Left renal pelvis (tissue), 4 donors: ENCODE results near the gene NRG2. TPM values are rescaled to one million over a fixed set of nuclear protein-coding genes. Genes with fewer than 3 reads are reported as not detected.

Source experiments
- DNase-seq, 4 donors: peaks; one replicate each; pipeline ENCODE4 v3.0.0-alpha.2; 2013; ENCODE audit warnings: low read depth in 4 of 4, low spot score in 3 of 4
- polyA plus RNA-seq, 4 donors: library from polyadenylated mRNA; unstranded; fragments of 120-200 nt; gene quantifications; one replicate each; pipeline ENCODE4 v1.2.1, GENCODE V29; 2013; ENCODE audit not compliant: insufficient read length in 4 of 4

The NRG2 gene
- polyA plus RNA-seq, 4 donors = 0.93 to 2.2 (median 1.6) TPM

DNA sequence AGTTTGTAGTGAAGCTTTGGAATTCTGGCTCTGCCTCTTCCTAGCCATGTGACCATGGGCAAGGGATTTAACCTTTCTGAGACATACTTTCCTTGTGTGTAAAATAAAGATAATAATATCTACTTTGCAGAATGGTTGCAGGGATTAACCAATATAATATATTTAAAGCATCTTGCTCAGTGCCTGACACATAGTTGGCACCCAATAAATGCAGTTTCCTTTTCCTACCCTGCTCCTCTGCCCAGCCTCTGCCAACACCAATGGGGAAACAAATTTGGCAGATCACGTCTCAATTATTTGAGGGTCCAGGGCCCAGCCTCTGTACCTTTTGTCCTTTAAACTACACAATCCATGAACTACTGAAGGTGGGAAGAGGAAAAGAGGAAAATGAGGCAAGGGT, 91.1 kb downstream of the NRG2 start:
- DNase-seq = no peak

DNA sequence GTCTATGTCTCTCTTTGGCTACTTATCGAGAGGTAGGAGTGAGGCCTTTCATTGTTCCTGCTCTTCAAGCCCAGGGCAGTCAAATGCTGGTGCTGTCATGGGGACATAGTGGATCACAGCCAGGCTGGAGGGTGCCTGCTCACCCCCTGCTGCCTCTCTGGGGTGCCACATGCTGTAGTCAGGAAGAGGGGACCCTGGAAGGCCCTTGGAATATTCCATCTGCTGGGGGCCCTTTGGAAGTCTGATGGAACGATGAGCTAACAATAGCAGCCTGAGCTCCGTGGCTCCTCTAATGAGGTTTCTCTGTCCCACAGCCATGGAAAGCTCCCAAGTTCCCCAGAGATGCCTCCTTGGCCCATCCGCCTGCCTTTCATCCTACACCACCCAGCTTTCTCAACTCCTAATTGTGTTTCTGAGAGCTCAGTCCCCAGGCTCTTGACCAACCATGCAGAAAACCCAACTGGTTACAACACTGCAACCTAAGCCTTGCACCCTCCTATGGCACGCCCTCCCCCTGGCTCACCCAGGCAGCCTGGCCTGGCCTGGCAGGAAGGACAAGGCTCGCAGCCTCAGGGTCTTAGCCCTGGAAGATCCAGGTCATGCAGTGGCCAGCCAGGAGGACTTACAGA, 91.7 kb downstream of the NRG2 start:
- DNase-seq = no peak

GRCh38 chr5:139950436-139950835, 92.7 kb downstream of the NRG2 start:
- no peak for DNase-seq

DNA sequence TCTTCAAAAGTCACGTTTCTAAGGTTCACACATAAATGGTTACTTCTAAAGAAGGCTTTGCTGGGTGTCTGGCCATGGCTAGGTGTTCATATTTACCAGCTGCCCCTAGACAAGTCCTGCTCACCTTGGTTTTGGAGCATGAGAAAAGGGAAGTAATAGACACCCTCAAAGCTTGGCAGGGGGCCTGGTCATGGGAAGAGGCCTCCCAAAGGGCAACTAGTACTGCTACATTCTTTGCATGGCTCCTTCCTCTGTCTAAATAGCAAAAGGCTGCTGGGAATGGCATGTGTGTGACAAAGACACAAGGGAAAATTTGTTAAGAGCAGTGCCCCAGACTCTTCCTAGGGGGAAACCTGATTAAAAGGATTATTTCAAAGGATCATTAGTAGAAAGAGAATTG, 93.4 kb downstream of the NRG2 start:
- no peak for DNase-seq

- no peak for DNase-seq
Observed at GRCh38 chr5:139947727-139948126, 95.4 kb downstream of the NRG2 start.

- no peak for DNase-seq
Observed at GRCh38 chr5:139946440-139946839, 96.7 kb downstream of the NRG2 start.

GRCh38 chr5:139946006-139946405, 97.1 kb downstream of the NRG2 start:
- no peak for DNase-seq

DNA sequence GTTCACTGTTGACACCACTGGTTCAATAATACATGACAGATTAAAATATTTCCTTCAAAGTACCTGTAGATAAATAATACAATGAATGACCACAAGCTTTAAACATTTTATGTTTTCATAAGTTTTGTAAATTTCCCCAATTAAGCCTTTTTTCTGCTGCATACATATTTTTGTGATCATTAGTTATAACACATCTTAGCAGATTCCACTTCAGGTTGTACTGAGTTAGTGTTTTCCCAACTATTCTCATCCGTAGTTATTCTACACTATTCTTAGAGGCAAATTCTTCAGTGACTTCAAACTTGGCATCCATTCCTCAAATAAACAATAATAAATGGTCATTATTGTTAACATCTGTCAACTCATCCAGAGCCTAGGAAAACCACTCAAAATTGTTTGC, 100.9 kb downstream of the NRG2 start:
- DNase-seq = no peak

GRCh38 chr5:139930406-139930805, 112.7 kb downstream of the NRG2 start:
- no peak for DNase-seq

DNA sequence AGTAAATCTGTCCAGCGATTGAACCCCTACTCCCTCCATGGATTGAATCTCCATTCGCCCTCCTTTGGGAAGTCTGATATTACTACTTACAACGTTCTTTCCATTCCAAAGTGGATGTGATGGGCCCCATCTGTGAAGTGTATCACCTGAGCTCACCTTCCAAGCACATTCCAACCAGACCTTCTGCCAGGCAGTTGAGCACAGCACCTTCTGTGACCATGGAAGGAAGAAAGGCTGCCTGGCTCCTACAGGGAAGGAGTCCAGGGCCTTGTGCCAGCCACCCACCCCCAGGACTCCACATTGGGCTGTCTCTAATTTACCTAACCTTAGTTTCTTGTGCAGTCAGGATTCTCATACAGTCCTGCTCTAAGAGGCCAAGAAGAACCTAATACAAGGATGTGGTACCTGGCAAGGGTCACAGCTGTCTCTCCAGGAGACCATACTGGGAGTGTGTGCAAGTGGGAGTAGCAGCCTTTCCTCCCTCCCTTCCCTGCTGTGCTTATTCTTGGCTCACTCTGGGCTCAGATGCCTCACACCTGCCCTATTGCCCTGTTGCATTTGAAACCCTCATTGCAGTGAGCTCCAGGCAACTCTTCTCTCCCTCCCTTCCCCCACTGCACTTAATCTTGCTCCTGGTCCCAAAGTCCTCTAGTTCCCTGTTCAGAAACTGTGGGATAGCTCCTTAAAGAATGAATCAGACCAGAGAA, 116.1 kb downstream of the NRG2 start:
- DNase-seq = no peak

- DNase-seq = no peak
Observed at GRCh38 chr5:139925650-139926640, 117.2 kb downstream of the NRG2 start.

GRCh38 chr5:139925216-139925562, 117.9 kb downstream of the NRG2 start:
- DNase-seq = no peak

GRCh38 chr5:139924294-139925215, 118.5 kb downstream of the NRG2 start:
- DNase-seq = no peak

DNA sequence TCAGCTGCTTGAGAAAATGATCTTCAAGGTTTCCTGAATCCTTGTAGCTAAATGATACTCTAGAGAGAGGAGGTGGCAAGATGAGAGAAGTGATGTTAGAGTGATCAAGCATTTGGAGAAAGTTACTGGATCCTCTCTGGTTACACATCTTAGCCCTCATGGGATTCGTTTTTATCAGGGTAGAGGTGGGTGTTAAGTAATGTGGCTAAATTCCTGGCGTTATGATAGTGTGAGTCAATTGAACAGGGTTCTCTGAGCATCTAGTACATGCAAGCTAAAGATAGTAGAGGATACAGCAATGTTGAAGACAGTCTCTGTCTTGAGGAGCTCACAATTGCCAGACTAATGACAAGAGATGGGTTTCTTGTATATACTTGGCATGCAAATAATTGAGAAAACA, 123.8 kb downstream of the NRG2 start:
- no peak for DNase-seq

GRCh38 chr5:139915834-139916233, 127.3 kb downstream of the NRG2 start:
- no peak for DNase-seq

GRCh38 chr5:139915266-139915665, 127.8 kb downstream of the NRG2 start:
- DNase-seq = no peak

DNA sequence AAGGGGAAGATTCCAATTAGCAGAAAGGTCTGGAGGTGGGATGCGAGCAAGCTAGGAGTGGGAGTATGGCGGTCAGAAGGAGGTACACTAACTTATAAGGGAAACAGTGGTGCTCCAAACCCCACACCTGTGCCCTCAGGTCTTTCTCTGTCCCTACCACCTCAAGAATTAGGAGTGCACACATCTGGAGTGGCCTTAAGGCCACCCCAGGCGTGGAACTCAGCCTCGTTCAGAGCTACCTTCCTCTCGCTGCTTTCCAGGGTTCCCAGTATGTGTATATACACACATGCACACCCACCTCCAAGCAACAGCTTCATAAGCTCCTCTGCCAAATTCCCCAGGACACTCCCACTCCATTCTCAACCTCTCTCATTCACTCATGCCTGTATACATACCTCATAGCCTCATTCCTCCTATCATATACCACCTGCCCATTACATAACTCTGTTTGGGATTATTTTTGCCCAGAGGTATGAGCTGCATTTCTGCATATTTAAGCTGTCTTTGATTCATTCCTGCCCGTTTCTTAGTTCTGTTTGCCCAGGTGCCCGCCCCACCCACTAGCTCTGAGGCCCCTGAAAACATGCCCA, 128.8 kb downstream of the NRG2 start:
- no peak for DNase-seq

- DNase-seq = no peak
Observed at GRCh38 chr5:139912804-139913203, 130.3 kb downstream of the NRG2 start.

GRCh38 chr5:139912158-139912557, 130.9 kb downstream of the NRG2 start:
- DNase-seq = no peak
